A673 (cell line): ENCODE results near the gene LRRC37B.

ENCODE experiments used
- CTCF ChIP-seq: fragments of 300-800, 200-600 bp; sonication (generic); conservative IDR thresholded peaks from 2 replicates; pipeline ENCODE4 v1.5.1; 2017; ENCODE audit warnings: low read depth, mild to moderate bottlenecking, antibody characterized with exemption, low read length, moderate library complexity, mixed read lengths
- EZH2 ChIP-seq: fragments of 200-600 bp; sonication (generic); IDR thresholded peaks from 2 replicates; pipeline ENCODE4 v1.6.1; 2017; ENCODE audit warnings: borderline replicate concordance, low read depth, mild to moderate bottlenecking, mixed read lengths, antibody characterized with exemption, low read length; ENCODE audit not compliant: poor library complexity, severe bottlenecking

GRCh38 chr17:32006957-32007462 lies at the start of gene LRRC37B:
- TF ChIP-seq CTCF (peak; percentile 67), EZH2 (no peak)
